ENCODE results near the gene YWHAQ.

DNA sequence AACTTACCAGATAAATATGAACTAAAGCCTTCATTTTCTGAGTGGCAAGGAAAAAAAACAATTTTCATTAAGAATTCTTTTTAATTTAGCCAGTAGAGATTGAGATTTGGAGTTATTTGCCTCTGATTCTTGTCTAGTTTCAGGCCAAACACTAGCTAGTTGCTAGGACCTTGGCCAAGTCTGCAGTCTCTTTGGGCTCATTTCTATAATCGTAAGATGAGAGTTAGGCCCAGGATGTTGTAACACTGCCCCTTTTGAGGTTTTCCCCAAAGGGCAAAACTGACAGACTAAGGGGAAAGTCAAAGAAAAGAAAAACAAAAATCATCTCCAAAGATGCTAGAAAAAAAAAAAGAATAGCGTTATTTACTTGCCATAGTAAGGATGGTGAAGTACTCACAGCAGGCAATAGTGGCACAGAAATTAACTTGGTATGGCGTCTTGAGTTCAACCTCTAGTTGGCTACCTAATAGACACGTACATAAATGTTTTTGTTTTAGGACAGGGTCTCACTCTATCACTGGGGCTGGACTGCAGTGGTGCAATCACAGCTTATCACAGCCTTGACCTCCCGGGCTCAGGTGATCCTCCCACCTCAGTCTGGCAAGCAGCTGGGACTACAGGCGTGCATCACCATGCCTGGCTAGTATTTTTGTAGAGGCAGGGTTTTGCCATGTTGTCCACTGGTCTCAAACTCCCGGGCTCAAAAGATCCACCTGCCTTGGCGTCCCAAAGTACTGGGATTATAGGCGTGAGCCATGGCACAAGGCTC lies 52.1 kb downstream of the YWHAQ start:
- TF ChIP-seq, protein P1, sequence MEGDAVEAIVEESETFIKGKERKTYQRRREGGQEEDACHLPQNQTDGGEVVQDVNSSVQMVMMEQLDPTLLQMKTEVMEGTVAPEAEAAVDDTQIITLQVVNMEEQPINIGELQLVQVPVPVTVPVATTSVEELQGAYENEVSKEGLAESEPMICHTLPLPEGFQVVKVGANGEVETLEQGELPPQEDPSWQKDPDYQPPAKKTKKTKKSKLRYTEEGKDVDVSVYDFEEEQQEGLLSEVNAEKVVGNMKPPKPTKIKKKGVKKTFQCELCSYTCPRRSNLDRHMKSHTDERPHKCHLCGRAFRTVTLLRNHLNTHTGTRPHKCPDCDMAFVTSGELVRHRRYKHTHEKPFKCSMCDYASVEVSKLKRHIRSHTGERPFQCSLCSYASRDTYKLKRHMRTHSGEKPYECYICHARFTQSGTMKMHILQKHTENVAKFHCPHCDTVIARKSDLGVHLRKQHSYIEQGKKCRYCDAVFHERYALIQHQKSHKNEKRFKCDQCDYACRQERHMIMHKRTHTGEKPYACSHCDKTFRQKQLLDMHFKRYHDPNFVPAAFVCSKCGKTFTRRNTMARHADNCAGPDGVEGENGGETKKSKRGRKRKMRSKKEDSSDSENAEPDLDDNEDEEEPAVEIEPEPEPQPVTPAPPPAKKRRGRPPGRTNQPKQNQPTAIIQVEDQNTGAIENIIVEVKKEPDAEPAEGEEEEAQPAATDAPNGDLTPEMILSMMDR (IDR thresholded peaks at IDR 0.05) = no peak
- TF ChIP-seq ZFX (IDR thresholded peaks at IDR 0.05; ENCODE audit: borderline replicate concordance) = no peak

Measured in 22Rv1 (cell line).